Lower lobe of right lung (tissue), 2 donors: ENCODE data around the gene USO1. TPM values are rescaled to one million over a fixed set of nuclear protein-coding genes. Genes with fewer than 3 reads are reported as not detected.

Experiments used
- ATAC-seq, 2 donors: fragments of 200-7000 bp; cut with Tn5 transposase; one replicate each; pipeline ENCODE4 v1.9.1; 2020 to 2022; ENCODE audit warnings: mild to moderate bottlenecking in 2 of 2, moderate library complexity in 2 of 2
- DNase-seq: peaks from one replicate; pipeline ENCODE4 v3.0.0-alpha.2; 2020
- H3K27ac ChIP-seq: fragments of 200-600 bp; one replicate; pipeline ENCODE4 v1.8.0; 2022
- H3K27me3 ChIP-seq: fragments of 200-600 bp; one replicate; pipeline ENCODE4 v1.8.0; 2022; ENCODE audit warnings: low read depth
- H3K36me3 ChIP-seq: fragments of 200-600 bp; one replicate; pipeline ENCODE4 v1.8.0; 2022; ENCODE audit warnings: mild to moderate bottlenecking
- H3K4me1 ChIP-seq: fragments of 200-600 bp; one replicate; pipeline ENCODE4 v1.8.0; 2022
- H3K4me3 ChIP-seq: fragments of 200-600 bp; one replicate; pipeline ENCODE4 v1.8.0; 2022; ENCODE audit warnings: mild to moderate bottlenecking
- H3K9me3 ChIP-seq: fragments of 200-600 bp; one replicate; pipeline ENCODE4 v1.8.0; 2022
- CTCF ChIP-seq: fragments of 200-600 bp; IDR thresholded peaks from one replicate; pipeline ENCODE4 v1.8.0; 2022; ENCODE audit warnings: antibody characterized with exemption, mild to moderate bottlenecking
- intact Hi-C: fragments of 100-400 bp; cut with DNase I; formaldehyde crosslinking; loops from one replicate; pipeline ENCODE4 v1.11.0; 2022
- total RNA-seq: library from RNA; stranded (reverse); fragmentation: NEBNext Ultra II Directional; extraction: Animal tissue kit (Norgen Biotek cat#: 25700); gene quantifications from one replicate; pipeline ENCODE4 v1.2.1, GENCODE V29; 2021
- donor health status: DM: no; HTN: yes; CAD: no; lungs with severe emphysema.

The USO1 gene
- total RNA-seq, 1 donor from 2014 or later: 55.6 TPM

GRCh38 chr4:75702919-75703411 lies 21.4 kb upstream of the USO1 start:
- intact Hi-C loops: no loop called here
- ATAC-seq: no peak
- DNase-seq: no peak
- no peaks in the 10 kb centered on the region for H3K36me3 ChIP-seq
- TF ChIP-seq CTCF: no peak
- H3K27ac ChIP-seq: no peak overlapping the region
- H3K4me1 ChIP-seq: no peaks in the 10 kb centered on the region
- H3K27me3 ChIP-seq: no peaks in the 10 kb centered on the region
- no peak overlapping the region for H3K4me3 ChIP-seq
- no peaks in the 10 kb centered on the region for H3K9me3 ChIP-seq

- DNase-seq: no peak
- H3K36me3 ChIP-seq: no peaks in the 10 kb centered on the region
- intact Hi-C loops: no loop called here
- no peaks in the 10 kb centered on the region for H3K4me1 ChIP-seq
- H3K9me3 ChIP-seq: no peaks in the 10 kb centered on the region
- no peak for TF ChIP-seq CTCF
- no peak overlapping the region for H3K27ac ChIP-seq
- H3K4me3 ChIP-seq: no peak overlapping the region
- ATAC-seq: no peak
- H3K27me3 ChIP-seq: no peaks in the 10 kb centered on the region
These were observed 19.0 kb upstream of the USO1 start for GRCh38 chr4:75705198-75705977.

- ATAC-seq (peak; percentile 75 to 78), DNase-seq (no peak)
- no peak overlapping the region for H3K27ac ChIP-seq
- H3K36me3 ChIP-seq: no peaks in the 10 kb centered on the region
- intact Hi-C loops: no loop called here
- H3K9me3 ChIP-seq: no peaks in the 10 kb centered on the region
- no peaks in the 10 kb centered on the region for H3K27me3 ChIP-seq
- no peaks in the 10 kb centered on the region for H3K4me1 ChIP-seq
- TF ChIP-seq CTCF: peak; percentile 47
- no peak overlapping the region for H3K4me3 ChIP-seq
These were observed 16.1 kb upstream of the USO1 start for GRCh38 chr4:75708218-75708691.

- Histone ChIP-seq H3K27ac (no peak overlapping the region), H3K36me3 (no peaks in the 10 kb centered on the region), H3K9me3 (no peaks in the 10 kb centered on the region), H3K27me3 (no peaks in the 10 kb centered on the region), H3K4me1 (no peaks in the 10 kb centered on the region), H3K4me3 (no peak overlapping the region)
- TF ChIP-seq CTCF: no peak
- DNase-seq: no peak
- ATAC-seq: peak in 1 of 2 donors; percentile 35
- intact Hi-C loops: no loop called here
These were observed 14.1 kb upstream of the USO1 start for GRCh38 chr4:75710246-75710645.

GRCh38 chr4:75714011-75714410 lies 10.4 kb upstream of the USO1 start:
- ATAC-seq (no peak), DNase-seq (no peak)
- Histone ChIP-seq H3K9me3 (no peaks in the 10 kb centered on the region), H3K36me3 (no peaks in the 10 kb centered on the region), H3K4me1 (no peaks in the 10 kb centered on the region), H3K27ac (no peak overlapping the region), H3K4me3 (no peak overlapping the region), H3K27me3 (no peaks in the 10 kb centered on the region)
- intact Hi-C loops: no loop called here
- no peak for TF ChIP-seq CTCF
